Measurements from ENCODE around the gene EHD3.

EHD3 gene

GRCh38 chr2:31254237-31255203 lies 20.6 kb downstream of the EHD3 start:
- DNase-seq (ENCODE audit: low read depth in 1 of 2, low spot score in 1 of 2), result no peak

- DNase-seq (ENCODE audit: low read depth in 1 of 2, low spot score in 1 of 2), result no peak
Measured at GRCh38 chr2:31255911-31256571, 22.1 kb downstream of the EHD3 start.

DNA sequence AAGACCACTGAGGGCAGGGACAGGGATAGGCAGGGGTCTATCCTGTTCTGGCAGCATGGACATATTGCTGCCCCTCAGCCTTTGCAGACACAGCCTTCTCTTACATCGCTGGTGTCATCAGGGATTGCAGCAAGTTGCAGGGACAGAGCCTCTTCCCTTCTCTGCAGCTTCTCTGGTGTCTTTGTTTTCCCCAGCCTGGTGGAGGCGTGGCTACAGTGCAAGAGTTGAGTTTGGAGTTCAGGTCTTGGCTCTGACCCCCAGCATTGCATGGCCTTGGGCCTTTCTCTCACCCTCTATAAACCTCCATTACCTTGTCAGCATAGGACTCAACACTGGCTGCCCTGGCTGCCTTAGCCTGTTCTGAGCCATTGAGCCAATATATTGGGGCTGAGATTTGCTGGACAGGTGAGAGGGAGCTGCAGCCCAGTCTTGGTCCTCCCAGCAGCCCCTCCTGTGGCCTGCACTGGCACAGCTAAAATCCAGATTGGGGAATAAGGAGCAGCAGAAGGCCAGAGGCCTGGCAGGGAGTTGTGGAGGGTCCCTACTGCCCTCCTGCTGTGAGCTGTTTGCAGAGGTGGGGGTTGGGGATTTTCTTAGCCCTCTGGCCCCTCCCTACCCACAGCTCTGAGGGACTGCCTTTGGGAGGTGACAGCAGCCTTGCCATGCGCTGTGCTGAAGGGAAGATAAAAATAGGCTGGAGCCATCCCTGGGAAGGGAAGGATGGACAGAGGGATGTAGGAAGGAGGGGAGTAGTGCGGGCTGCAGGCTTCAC lies 22.8 kb downstream of the EHD3 start:
- DNase-seq (ENCODE audit: low read depth in 1 of 2, low spot score in 1 of 2), result no peak

DNA sequence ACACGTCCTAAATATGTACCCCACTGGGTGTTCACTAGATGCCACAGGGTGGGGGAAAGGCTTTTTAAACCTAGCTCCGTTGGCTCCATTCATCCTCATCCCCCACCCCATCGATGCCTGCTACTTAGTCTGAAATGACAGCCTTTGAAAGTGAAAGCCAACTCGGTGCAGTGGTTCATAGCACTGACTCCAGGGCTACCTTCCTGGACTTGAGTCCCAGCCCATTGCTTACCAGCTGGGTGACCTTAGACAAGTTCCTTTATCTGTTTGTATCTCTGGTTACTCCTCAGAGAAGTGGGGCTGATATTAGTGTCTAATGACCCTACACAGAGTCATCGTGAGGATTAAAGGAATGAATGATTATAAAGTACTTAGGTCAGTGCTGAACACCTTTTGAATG lies 24.4 kb downstream of the EHD3 start:
- DNase-seq (ENCODE audit: low read depth in 1 of 2, low spot score in 1 of 2), result no peak

- DNase-seq (ENCODE audit: low read depth in 1 of 2, low spot score in 1 of 2), result no peak
Measured at GRCh38 chr2:31259075-31259474, 25.1 kb downstream of the EHD3 start.

GRCh38 chr2:31260870-31261269 lies 26.9 kb downstream of the EHD3 start:
- DNase-seq (ENCODE audit: low read depth in 1 of 2, low spot score in 1 of 2), result no peak

GRCh38 chr2:31263636-31264190 lies 29.8 kb downstream of the EHD3 start:
- no peak for DNase-seq (ENCODE audit: low read depth in 1 of 2, low spot score in 1 of 2)

DNA sequence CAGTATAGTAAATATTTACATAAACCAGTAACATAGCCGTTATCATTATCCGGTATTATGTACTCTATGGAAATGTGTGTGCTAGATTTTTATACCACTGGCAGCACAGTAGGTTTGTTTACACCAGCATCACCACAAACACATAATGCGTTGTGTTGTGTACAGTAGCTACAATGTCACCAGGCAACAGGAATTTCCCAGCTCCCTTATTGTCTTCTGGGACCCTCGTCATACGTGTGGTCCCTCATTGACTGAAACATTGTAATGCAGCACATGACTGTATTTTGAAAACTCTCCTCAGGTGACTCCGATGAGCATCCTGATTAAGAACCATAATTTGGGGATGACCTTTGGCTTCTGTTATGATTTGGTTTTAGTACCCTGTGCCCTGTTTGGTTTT lies 31.3 kb downstream of the EHD3 start:
- DNase-seq (ENCODE audit: low read depth in 1 of 2, low spot score in 1 of 2), result no peak

- DNase-seq (ENCODE audit: low read depth in 1 of 2, low spot score in 1 of 2), result no peak
Measured at GRCh38 chr2:31266804-31267203, 32.9 kb downstream of the EHD3 start.

DNA sequence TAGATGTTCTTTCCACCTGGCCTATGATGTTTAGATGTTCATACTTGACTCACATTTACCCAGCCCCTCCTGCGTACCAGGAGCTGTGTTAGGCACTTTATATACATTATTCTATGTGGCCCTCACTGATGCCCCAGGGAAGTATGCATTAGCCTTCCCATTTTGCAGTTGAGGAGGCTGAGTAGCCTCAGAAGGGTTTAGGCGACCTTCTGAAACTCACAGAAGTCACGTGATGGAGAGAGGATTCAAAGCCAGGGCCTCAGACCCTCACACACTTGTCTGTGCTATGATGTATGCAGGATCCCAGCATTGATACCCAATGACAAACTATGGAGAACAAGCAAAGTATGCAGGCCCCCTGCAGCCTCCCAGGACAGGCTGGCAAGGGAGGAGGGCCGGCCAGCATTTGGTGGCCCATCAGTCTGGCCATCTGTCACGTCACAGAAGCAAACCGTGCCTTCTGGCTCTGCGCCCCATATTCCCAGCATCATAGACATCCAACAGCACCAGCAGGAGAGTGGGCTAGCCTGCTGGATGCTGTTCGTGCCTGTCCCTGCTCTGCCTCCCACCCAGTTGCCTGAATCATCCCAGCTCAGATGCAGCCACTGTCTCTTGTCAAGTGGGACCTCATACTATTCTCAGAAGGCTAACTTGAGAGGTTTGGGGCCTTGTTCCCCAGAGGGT lies 33.6 kb downstream of the EHD3 start:
- DNase-seq (ENCODE audit: low read depth in 1 of 2, low spot score in 1 of 2), result no peak

- no peak for DNase-seq (ENCODE audit: low read depth in 1 of 2, low spot score in 1 of 2)
Measured at GRCh38 chr2:31268344-31268743, 34.4 kb downstream of the EHD3 start.

- DNase-seq (ENCODE audit: low read depth in 1 of 2, low spot score in 1 of 2), result no peak
Measured at GRCh38 chr2:31269087-31269486, 35.1 kb downstream of the EHD3 start.

GRCh38 chr2:31270131-31270530 lies 36.2 kb downstream of the EHD3 start:
- DNase-seq (ENCODE audit: low read depth in 1 of 2, low spot score in 1 of 2), result no peak

- DNase-seq (ENCODE audit: low read depth in 1 of 2, low spot score in 1 of 2), result no peak
Measured at GRCh38 chr2:31270822-31271231, 36.9 kb downstream of the EHD3 start.

DNA sequence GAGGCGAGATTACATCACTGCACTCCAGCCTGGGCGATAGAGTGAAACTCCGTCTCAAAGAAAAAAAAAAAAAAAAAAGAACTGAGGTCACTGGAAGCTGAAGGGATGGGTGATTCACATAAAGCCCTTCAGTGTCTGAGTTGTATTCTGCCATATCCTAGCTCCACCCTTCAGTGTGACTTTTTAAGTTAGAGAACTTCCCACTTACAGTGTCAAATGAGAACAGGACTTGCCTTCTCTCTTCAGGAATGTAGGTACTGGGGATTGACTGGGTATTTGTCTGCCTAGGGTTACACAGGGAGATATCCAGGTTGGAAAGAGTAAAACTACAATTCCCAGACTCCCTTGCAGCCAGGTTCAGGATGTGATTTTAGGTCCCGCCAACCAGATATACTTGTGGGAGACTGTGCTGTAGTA lies 37.9 kb downstream of the EHD3 start:
- no peak for DNase-seq (ENCODE audit: low read depth in 1 of 2, low spot score in 1 of 2)

DNA sequence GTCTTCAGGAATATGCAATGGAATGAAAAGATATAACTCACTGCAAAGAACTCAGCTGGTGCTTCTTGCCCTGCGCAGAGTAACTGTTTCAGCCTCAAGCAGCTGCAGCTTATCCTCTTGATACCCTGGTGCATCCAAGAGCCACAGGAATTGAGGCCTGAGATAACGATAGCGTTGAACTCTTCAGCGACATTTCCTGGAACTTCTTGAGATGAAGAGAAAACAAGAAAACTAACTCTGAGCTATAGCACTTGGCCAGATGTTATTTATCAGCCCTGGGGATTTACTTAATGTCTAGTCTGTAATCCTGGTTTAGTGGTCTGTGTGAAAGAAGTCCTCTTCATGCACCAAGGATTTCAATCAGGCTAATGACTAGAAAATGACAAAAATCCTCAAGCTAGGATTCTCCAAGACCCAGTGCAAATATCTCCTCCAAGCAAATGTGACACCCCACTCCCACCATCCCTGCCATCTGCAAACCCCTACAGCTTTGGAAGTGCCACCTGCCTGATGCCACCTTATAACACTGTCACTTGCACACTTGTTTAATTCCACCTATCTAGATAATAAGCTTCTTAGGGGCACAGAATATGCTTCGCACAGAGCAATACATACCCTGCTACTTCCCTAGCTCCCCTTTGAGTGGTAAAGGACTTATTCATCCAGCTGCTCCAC lies 40.6 kb downstream of the EHD3 start:
- DNase-seq (ENCODE audit: low read depth in 1 of 2, low spot score in 1 of 2), result no peak

- DNase-seq (ENCODE audit: low read depth in 1 of 2, low spot score in 1 of 2), result no peak
Measured at GRCh38 chr2:31275976-31276375, 42.0 kb downstream of the EHD3 start.

GRCh38 chr2:31277621-31278020 lies 43.7 kb downstream of the EHD3 start:
- no peak for DNase-seq (ENCODE audit: low read depth in 1 of 2, low spot score in 1 of 2)

DNA sequence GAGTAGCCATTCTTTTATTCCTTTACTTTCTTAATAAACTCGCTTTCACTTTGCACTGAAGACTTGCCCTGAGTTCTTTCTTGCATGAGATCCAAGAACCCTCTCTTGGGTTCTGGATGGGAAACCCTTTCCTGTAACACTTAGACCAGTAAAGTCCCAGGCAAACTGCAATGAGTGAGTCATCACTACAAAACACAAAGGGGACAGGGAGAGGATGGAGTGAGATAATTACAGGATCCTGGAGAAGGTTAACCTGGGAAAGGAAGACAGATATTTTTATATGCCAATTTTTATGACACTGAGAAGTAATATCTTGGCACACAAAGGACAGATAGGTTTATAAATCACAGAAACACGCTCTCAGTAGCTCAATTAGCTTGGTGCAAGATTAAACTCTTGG lies 48.7 kb downstream of the EHD3 start:
- no peak for DNase-seq (ENCODE audit: low read depth in 1 of 2, low spot score in 1 of 2)
